Measurements from ENCODE around the gene UNC13D. TPM values are rescaled to one million over a fixed set of nuclear protein-coding genes. Genes with fewer than 3 reads are reported as not detected.

Gene UNC13D
- total and polyA plus RNA-seq, 2 of the 4 experiments (the other 2 are of a cell fraction) = under 0.01 to 0.31 TPM

GRCh38 chr17:75842963-75843576 is 1.1 kb downstream of the UNC13D start:
- Histone ChIP-seq H2BK120ac (ENCODE audit: low read depth, low read length) (no peak overlapping the region), H3K9me1 (ENCODE audit: insufficient read depth, low read length) (0 out of 2 replicates have a peak, but pooled peaks cover 4% of the 10 kb centered on the region), H4K91ac (ENCODE audit: insufficient read depth, low read depth, low read length) (no peak overlapping the region), H4K20me1 (ENCODE audit: insufficient read depth, low read length) (no peaks in the 10 kb centered on the region; the same call in 1 of the 2 replicates), H2BK5ac (ENCODE audit: low read depth, low read length, poor library complexity, severe bottlenecking) (no peak overlapping the region), H2BK20ac (ENCODE audit: low read depth, low read length) (no peak overlapping the region), H2BK15ac (ENCODE audit: low read depth, low read length) (no peak overlapping the region), H3K4me2 (ENCODE audit: low read depth, low read length) (no peak overlapping the region), H2AFZ (replicated peaks; ENCODE audit: low read length, poor library complexity) (no peak overlapping the region), H4K5ac (ENCODE audit: low read depth, low read length) (no peak overlapping the region), H3K9ac (ENCODE audit: low read depth, low read length) (no peak overlapping the region), H2AK9ac (replicated peaks; ENCODE audit: low read depth, low read length, poor library complexity) (no peak overlapping the region), H3K4me3 (ENCODE audit: insufficient read depth, low read depth, low read length) (no peak overlapping the region), H3K23ac (ENCODE audit: low read depth, low read length) (no peak overlapping the region), H4K8ac (ENCODE audit: low read depth in 2 of 2, low read length in 2 of 2) (no peak overlapping the region), H3K56ac (ENCODE audit: extremely low read depth, insufficient read depth, low read length) (no peak overlapping the region), H3K14ac (replicated peaks; ENCODE audit: low read depth, low read length) (no peak overlapping the region), H3K9me3 (ENCODE audit: control insufficient read depth, insufficient read depth, low read length) (no peaks in the 10 kb centered on the region), H3K27ac (ENCODE audit: insufficient read depth, low read length) (no peak overlapping the region), H3K4me1 (ENCODE audit: control insufficient read depth, insufficient read depth, low read length) (peaks cover 6% of the 10 kb centered on the region), H3K27me3 (ENCODE audit: control insufficient read depth, insufficient read depth, low read length) (no peaks in the 10 kb centered on the region), H3K18ac (ENCODE audit: low read depth, low read length) (no peak overlapping the region), H2AK5ac (ENCODE audit: low read depth, low read length) (no peak overlapping the region; the same call in 1 of the 2 replicates), H3K79me1 (ENCODE audit: low read depth in 1 of 2, low read length in 2 of 2) (0 out of 4 replicates have a peak, but pooled peaks cover 0 to 2% of the 10 kb centered on the region in 2 experiments), H3K4ac (ENCODE audit: low read depth, low read length) (no peak overlapping the region), H3K36me3 (ENCODE audit: control insufficient read depth, insufficient read depth, low read length) (peaks cover 22% of the 10 kb centered on the region; the same call in 1 of the 2 replicates)
- CTCF ChIA-PET = interaction anchor here (1.0 kb wide), 1 partner anchor 13 kb away, joined by 3 read pairs; no protein-coding TSS in a partner anchor
- POLR2A ChIA-PET (ENCODE audit: unreplicated experiment) = no interaction called here
- dilution Hi-C loops (cut with HindIII; ENCODE audit: low sequenced_read_pairs, unreplicated experiment) = no loop called here
- no peak for TF ChIP-seq BHLHE40 (IDR thresholded peaks at IDR 0.05; ENCODE audit: low read depth, low read length)
- no peak for TF ChIP-seq CTCF (conservative IDR thresholded peaks at IDR 0.05; ENCODE audit: low read depth, low read length)
- TF ChIP-seq SMC3 (IDR thresholded peaks at IDR 0.05; ENCODE audit: low read depth, low read length) = no peak
- TF ChIP-seq ELK1 (IDR thresholded peaks at IDR 0.05; ENCODE audit: borderline replicate concordance, low read depth, low read length) = no peak
- no peak for TF ChIP-seq MXI1 (IDR thresholded peaks at IDR 0.05; ENCODE audit: borderline replicate concordance, low read depth, low read length)
- no peak for TF ChIP-seq MAZ (IDR thresholded peaks at IDR 0.05; ENCODE audit: borderline replicate concordance, low read depth, low read length)
- no peak for TF ChIP-seq RAD21 (IDR thresholded peaks at IDR 0.05; ENCODE audit: low read length)
- TF ChIP-seq RFX5 (IDR thresholded peaks at IDR 0.05; ENCODE audit: low read depth, low read length) = no peak
- TF ChIP-seq FOS (IDR thresholded peaks at IDR 0.05; ENCODE audit: low read depth, low read length) = no peak
- TF ChIP-seq POLR2A (IDR thresholded peaks at IDR 0.05; ENCODE audit: low read depth, low read length) = no peak
- WGBS, 2 experiments (ENCODE audit: extremely low coverage in 2 of 2, insufficient read length in 1 of 2) = no CpG with 5 or more reads among the region's 22 CpGs
- ATAC-seq (ENCODE audit: low read depth) = no peak
- intact Hi-C loops (cut with micrococcal nuclease) = no loop called here
- no peak for DNase-seq
- no TSS peak for BruUV-seq (replicated peaks)
- in situ Hi-C loops (cut with MboI; ENCODE audit: low sequenced_read_pairs) = no loop called here

Measured in IMR-90 (cell line).